Testis (tissue), 2 donors: Measurements from ENCODE around the gene MACO1.
"Not testable (repeated sequence)": the region's sequence is repeated elsewhere in the genome, so short reads cannot be mapped to it uniquely, and the experiment has no call there.

Experiments
- POLR2A ChIP-seq: fragments of 450-650 bp; IDR thresholded peaks from one replicate; pipeline ENCODE4 v1.6.1; 2017; ENCODE audit warnings: antibody characterized with exemption, mild to moderate bottlenecking, moderate library complexity
- TF ChIP-seq, protein P1 (sequence below), 3 experiments: fragments of 450-650 bp in 2 of 3; fragments of 200-600 bp in 1 of 3; sonication (generic) in 1 of 3; IDR thresholded peaks; one replicate each; pipeline ENCODE4 v1.5.1; 2016 to 2019; ENCODE audit warnings: antibody characterized with exemption in 3 of 3, mild to moderate bottlenecking in 2 of 3, moderate library complexity in 1 of 3

DNA sequence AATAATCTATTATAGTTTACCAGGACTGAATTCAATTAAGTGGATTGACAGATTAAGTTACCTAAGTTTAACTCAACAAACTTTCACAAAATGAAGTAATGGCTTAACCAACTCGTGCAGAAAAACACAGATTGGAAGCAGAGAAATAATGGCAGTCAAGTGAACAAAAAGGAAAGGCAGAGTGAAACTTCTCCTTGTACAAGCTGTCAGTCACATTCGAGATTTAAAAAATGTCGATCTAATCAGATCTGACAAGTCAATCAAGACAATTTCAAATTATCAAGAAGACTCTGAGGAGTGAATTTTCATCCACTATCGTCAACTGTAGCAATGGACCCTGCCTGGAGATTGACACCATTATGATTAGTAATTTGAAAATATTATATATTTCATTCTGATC, 13.4 kb upstream of the MACO1 start:
- TF ChIP-seq, protein P1, sequence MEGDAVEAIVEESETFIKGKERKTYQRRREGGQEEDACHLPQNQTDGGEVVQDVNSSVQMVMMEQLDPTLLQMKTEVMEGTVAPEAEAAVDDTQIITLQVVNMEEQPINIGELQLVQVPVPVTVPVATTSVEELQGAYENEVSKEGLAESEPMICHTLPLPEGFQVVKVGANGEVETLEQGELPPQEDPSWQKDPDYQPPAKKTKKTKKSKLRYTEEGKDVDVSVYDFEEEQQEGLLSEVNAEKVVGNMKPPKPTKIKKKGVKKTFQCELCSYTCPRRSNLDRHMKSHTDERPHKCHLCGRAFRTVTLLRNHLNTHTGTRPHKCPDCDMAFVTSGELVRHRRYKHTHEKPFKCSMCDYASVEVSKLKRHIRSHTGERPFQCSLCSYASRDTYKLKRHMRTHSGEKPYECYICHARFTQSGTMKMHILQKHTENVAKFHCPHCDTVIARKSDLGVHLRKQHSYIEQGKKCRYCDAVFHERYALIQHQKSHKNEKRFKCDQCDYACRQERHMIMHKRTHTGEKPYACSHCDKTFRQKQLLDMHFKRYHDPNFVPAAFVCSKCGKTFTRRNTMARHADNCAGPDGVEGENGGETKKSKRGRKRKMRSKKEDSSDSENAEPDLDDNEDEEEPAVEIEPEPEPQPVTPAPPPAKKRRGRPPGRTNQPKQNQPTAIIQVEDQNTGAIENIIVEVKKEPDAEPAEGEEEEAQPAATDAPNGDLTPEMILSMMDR (IDR thresholded peaks at IDR 0.05) = not testable (repeated sequence)
- not testable (repeated sequence) for TF ChIP-seq POLR2A
